Vagina (tissue), 2 donors: ENCODE results near the gene KCNH2.

Source experiments
- CTCF ChIP-seq, 3 experiments: fragments of 450-650 bp in 2 of 3; fragments of 200-600 bp in 1 of 3; sonication (generic) in 1 of 3; IDR thresholded peaks; one replicate each; pipeline ENCODE4 v1.5.1; 2017 to 2019; ENCODE audit warnings: antibody characterized with exemption in 3 of 3, mild to moderate bottlenecking in 2 of 3, moderate library complexity in 2 of 3
- POLR2A ChIP-seq, 2 donors: fragments of 450-650 bp; IDR thresholded peaks; one replicate each; pipeline ENCODE4 v1.6.1; 2017; ENCODE audit warnings: antibody characterized with exemption in 2 of 2, mild to moderate bottlenecking in 2 of 2, moderate library complexity in 2 of 2

- TF ChIP-seq CTCF (IDR thresholded peaks at IDR 0.05) (no peak), POLR2A (IDR thresholded peaks at IDR 0.05) (no peak)
These were observed 40.5 kb upstream of the KCNH2 start for GRCh38 chr7:151018421-151019129.
